Stimulated activated naive B cell treated with anti-CD40 and anti-IgM and Interleukin-4, amounts not matched to agents 10 μg/mL and 1 μg/mL and 100 μg/mL, for 72 hours (primary cell): Measurements from ENCODE around the gene CIAO1.
A peak's percentile ranks its signal among the peaks of the same experiment; 100 is the strongest.
"Not testable (repeated sequence)": the region's sequence is repeated elsewhere in the genome, so short reads cannot be mapped to it uniquely, and the experiment has no call there.

Experiments used
- ATAC-seq, 2 donors: fragments of 150-1000 bp; cut with Tn5 transposase; replicated peaks; 2 replicates each; pipeline ENCODE4 v1.10.0; 2021; ENCODE audit warnings: moderate library complexity in 1 of 2
- DNase-seq: peaks from one replicate; pipeline ENCODE4 v3.0.0; 2021
- H3K27ac Mint-ChIP-seq: one replicate; pipeline ENCODE4 v1.8.0; 2022; ENCODE audit warnings: mild to moderate bottlenecking, mixed read lengths
- H3K27me3 Mint-ChIP-seq, 2 donors: one replicate each; pipeline ENCODE4 v1.8.0; 2022; ENCODE audit warnings: mixed read lengths in 2 of 2
- H3K36me3 Mint-ChIP-seq, 2 donors: one replicate each; pipeline ENCODE4 v1.8.0; 2022; ENCODE audit warnings: mixed read lengths in 2 of 2, mild to moderate bottlenecking in 1 of 2
- H3K4me1 Mint-ChIP-seq, 2 donors: one replicate each; pipeline ENCODE4 v1.8.0; 2022; ENCODE audit warnings: mixed read lengths in 2 of 2, mild to moderate bottlenecking in 1 of 2
- H3K4me3 Mint-ChIP-seq, 2 donors: one replicate each; pipeline ENCODE4 v1.8.0; 2022; ENCODE audit warnings: mild to moderate bottlenecking in 2 of 2, mixed read lengths in 2 of 2, moderate library complexity in 1 of 2
- H3K9me3 Mint-ChIP-seq, 2 donors: one replicate each; pipeline ENCODE4 v1.8.0; 2022; ENCODE audit warnings: mixed read lengths in 2 of 2, mild to moderate bottlenecking in 1 of 2

CIAO1 gene

DNA sequence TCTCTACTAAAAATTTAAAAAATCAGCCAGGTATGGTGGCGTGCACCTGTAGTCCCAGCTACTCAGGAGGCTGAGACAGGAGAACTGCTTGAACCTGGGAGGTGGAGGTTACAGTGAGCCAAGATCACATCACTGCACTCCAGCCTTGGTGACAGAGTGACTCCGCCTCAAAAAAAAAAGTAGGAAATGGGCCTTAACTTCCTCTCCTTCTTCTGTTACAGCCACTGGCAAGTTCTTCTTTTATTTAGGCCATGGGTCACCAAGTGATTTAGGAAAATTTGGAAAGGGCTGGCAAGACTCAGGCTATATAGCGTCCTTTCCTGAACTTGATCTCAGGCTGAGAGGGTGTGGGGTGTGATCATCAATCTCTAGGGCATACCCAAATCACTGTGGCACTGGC, 8.3 kb upstream of the CIAO1 start:
- not testable (repeated sequence) for H3K27me3 Mint-ChIP-seq, DNase-seq, H3K4me3 Mint-ChIP-seq, ATAC-seq, H3K9me3 Mint-ChIP-seq
- peaks cover 41 to 92% of the 10 kb centered on the region in 2 donors for H3K4me1 Mint-ChIP-seq
- H3K36me3 Mint-ChIP-seq: peaks cover 31 to 58% of the 10 kb centered on the region in 2 donors
- peak overlapping the region; percentile 91 for H3K27ac Mint-ChIP-seq

DNA sequence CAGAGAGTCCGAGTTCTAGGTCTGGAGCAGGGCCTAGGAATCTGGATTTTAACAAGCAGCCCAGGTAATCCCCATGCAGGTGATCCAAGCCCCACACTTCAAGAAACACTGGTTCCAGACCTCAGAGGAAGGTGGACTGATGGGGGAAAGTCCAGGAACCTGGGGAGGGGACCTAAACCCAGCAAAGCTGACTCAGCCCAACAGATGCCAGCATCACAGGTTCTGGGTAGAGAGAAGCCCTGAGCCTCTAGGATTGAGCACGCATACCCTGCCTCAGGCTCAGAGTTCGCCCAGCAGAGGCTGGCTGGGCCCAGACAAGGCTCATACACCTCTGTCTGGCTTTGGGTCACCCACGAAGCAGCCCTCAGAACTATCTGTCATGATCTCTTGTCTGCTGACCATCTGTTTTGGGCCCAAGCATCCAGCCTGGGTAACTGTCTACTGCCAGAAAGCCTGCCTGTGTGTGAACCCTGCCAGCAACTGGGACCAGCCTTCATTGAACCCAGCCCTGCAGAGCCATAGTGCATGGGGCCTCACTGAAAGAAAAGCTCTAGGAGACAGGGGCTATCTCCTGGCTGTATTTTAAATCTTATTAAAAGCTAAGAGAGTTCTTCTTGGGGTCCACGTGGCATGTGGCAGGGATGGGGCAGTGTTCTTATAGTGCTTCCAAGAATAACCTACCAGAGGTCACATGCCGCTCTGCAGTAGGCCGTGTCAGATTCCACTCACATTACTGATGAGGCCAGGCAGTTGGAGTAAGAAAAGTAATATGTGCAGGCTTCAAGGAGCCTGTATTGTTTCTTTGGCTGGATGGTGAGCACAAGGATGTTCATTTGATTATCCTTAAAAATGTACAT, 7.6 kb upstream of the CIAO1 start:
- peaks cover 28 to 52% of the 10 kb centered on the region in 2 donors for H3K36me3 Mint-ChIP-seq
- H3K27ac Mint-ChIP-seq: peak overlapping the region; percentile 91
- H3K9me3 Mint-ChIP-seq: no peaks in the 10 kb centered on the region
- DNase-seq: no peak
- H3K4me1 Mint-ChIP-seq: peaks cover 39 to 91% of the 10 kb centered on the region in 2 donors
- H3K27me3 Mint-ChIP-seq: no peaks in the 10 kb centered on the region
- H3K4me3 Mint-ChIP-seq: no peak overlapping the region
- ATAC-seq: no peak

DNA sequence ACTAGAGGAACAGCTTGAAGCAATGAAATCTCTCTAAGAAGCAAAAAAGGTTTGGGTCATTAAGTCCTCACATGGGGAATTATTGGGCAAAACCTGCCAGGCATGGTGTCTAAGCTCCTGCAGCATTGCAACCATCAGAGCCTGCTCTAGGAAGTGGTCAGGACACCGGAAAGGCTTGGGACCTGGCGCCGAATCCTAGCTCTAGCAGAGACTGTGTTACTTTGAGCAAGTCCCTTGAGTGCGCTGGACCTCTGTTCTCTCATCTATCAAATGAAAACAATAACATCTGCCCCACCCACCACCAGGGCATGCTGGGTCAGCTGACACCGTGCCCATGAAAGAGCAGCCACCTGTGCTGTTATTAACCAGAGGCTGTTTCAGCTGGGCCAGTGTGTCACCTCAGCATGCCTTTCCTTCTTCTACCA, 6.5 kb upstream of the CIAO1 start:
- H3K27me3 Mint-ChIP-seq: no peaks in the 10 kb centered on the region
- H3K36me3 Mint-ChIP-seq: peaks cover 24 to 46% of the 10 kb centered on the region in 2 donors
- H3K9me3 Mint-ChIP-seq: no peaks in the 10 kb centered on the region
- ATAC-seq (peak; percentile 16 to 31), DNase-seq (no peak)
- H3K4me1 Mint-ChIP-seq: peaks cover 43 to 91% of the 10 kb centered on the region in 2 donors
- no peak overlapping the region for H3K4me3 Mint-ChIP-seq
- H3K27ac Mint-ChIP-seq: peak overlapping the region; percentile 91

DNA sequence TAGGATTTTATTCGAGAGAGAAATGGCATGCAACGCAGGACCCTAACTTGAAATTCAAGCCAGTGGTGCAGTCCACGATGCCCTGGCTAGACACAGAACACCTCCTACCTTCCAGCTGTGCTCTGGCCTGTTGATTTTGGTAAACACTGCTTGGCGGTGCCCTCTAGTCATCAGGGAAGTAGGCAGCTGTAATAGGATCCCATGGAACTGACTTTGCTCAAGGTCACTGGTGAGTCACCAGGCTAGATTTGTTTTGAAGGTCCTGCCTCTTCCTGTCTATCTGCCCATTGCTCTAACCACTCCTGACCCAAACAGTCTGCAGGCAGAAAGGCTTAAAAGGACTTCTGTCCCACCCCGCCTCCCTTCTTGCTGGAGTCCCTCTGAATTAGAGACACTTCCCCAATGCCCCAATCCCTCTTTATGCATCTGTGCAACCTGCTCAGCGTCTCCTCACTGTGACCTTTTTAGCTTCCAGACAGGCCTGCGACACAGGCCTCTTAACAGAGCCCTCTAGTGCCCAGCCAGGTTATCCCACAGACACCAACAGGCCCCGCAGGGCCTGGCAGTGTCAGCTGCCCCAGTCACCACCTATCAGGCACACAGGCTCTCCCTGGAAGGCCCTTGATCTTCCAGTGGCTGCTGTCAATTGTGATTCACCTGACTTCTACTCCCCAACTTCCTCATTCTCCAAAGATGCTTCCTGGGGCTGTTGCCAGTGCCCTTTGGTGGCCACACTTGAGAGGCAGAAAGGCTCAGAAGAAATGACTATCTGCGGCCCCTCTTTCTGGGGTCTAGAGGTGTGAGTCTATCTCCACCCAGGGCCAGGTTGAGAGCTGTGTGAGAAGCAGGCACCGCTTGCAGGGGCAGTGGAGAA, 5.4 kb upstream of the CIAO1 start:
- peak overlapping the region; percentile 91 for H3K27ac Mint-ChIP-seq
- no peaks in the 10 kb centered on the region for H3K9me3 Mint-ChIP-seq
- peaks cover 19 to 38% of the 10 kb centered on the region in 2 donors for H3K36me3 Mint-ChIP-seq
- DNase-seq (peak; percentile 48), ATAC-seq (peak; percentile 73 to 74)
- H3K27me3 Mint-ChIP-seq: no peaks in the 10 kb centered on the region
- peak overlapping the region; percentile 36 to 52 for H3K4me3 Mint-ChIP-seq
- peaks cover 42 to 85% of the 10 kb centered on the region in 2 donors for H3K4me1 Mint-ChIP-seq

DNA sequence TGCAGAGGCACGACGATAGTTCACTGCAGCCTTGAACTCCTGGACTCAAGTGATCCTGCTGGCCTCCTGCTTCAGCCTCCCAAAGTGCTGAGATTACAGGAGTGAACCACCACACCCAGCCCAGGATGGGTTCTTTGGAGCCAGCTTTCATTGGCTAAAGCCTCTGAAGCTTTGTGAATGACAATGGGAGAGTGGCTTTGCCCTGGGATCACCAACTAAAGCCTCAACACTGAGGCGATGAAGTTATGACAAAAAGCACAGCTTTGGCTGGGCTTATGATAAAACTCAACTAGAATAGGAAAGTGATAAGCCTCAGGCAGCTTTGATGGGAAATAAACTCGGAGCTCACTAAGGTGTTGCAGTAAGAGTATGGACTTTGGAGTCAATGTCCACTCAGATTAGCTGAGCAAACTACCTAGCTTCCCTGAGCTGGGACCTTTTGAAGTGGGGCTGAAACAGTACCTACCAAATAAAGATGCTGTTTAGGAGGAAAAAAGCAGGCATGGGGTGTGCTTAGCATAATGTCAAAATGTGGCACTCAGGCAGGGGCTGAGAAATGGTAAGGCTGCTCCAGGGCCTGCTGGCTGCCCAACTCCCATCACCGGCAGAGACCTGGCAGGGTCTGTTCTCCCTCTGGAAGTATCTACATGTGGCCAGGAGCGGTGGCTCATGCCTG, 4.6 kb upstream of the CIAO1 start:
- H3K27me3 Mint-ChIP-seq: no peaks in the 10 kb centered on the region
- no peak overlapping the region for H3K27ac Mint-ChIP-seq
- no peak for ATAC-seq
- peaks cover 41 to 80% of the 10 kb centered on the region in 2 donors for H3K4me1 Mint-ChIP-seq
- peaks cover 15 to 38% of the 10 kb centered on the region in 2 donors for H3K36me3 Mint-ChIP-seq
- DNase-seq: no peak
- H3K9me3 Mint-ChIP-seq: no peaks in the 10 kb centered on the region
- no peak overlapping the region for H3K4me3 Mint-ChIP-seq

DNA sequence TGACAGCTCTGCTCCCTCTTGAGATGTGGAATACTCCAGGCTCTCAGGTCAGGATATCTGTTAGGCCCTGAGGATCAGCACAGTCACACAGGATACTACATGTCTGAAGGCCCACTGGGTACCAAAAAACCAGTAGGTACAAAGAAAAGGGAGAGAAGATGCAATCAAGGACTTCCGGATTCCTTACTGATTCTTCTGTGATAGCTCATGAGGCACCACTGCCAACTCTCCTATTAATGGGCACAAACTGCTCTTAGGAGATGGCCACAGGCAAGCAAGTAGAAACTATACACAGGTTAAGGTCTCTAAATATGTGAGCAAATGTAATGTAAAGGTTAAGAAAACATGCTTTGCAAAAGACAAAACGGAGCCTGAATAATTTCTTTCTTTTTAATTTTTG, 3.7 kb upstream of the CIAO1 start:
- Mint-ChIP-seq H3K36me3 (peaks cover 14 to 36% of the 10 kb centered on the region in 2 donors), H3K4me1 (peaks cover 38 to 79% of the 10 kb centered on the region in 2 donors), H3K9me3 (no peaks in the 10 kb centered on the region), H3K4me3 (no peak overlapping the region), H3K27me3 (no peaks in the 10 kb centered on the region), H3K27ac (peak overlapping the region; percentile 42)
- ATAC-seq: no peak
- DNase-seq: no peak

DNA sequence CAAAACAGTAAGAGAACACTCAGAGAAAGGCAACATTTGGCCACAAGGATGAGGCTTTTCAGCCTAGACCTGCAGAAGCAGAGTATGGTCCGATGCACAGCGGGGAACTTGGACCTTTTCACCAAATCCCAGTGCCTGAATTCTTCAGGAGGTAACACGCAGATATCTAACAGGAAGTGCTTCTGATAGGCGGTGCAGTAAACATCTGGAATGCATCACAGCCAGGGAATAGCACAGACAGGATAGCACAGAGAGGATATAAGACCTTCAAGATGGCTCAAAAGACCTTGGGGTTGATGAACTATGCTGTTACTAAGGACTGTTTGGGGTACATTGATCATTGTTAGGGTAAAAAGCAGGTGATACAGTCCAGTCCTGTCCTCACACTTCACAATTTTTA, 1.9 kb upstream of the CIAO1 start:
- DNase-seq (no peak), ATAC-seq (no peak)
- peak overlapping the region; percentile 86 for H3K27ac Mint-ChIP-seq
- peaks cover 23 to 45% of the 10 kb centered on the region in 2 donors for H3K36me3 Mint-ChIP-seq
- H3K4me3 Mint-ChIP-seq: peak overlapping the region; percentile 87 to 95
- peaks cover 40 to 73% of the 10 kb centered on the region in 2 donors for H3K4me1 Mint-ChIP-seq
- no peaks in the 10 kb centered on the region for H3K27me3 Mint-ChIP-seq
- no peaks in the 10 kb centered on the region for H3K9me3 Mint-ChIP-seq

DNA sequence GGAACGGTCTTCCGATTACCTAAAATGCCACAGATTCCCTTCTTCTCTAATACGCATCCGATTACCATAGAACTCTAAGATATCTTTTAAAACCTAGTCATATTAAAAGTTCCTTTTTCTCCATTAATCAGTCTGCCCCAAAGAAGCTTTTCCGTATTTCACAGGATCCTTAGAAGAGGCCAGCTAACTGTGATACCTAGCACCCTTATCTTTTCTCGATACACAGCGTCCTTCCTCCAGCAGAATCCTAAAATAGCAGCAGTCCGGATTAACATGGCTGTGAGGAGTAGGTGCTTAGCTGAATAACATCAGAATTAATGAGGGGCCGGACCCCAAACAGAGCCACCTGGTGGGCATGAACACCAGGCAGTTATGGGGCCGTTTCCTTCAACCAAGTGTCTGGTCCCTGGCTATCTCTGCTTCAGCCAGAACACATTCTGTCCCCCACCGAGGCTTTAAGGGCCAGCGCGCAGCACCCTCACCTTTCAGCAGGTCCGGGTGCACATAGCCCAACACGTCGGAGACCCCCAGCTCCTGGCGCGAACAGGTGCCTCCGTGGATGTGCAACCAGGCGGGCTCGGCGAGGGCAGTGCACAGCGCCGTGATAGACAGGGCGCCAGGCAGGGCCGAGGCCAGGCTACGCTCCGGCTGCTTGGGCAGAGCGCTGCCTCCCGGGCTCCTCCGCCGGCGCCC, 1.2 kb upstream of the CIAO1 start:
- Mint-ChIP-seq H3K36me3 (peaks cover 23 to 41% of the 10 kb centered on the region in 2 donors), H3K4me1 (peaks cover 32 to 66% of the 10 kb centered on the region in 2 donors), H3K27me3 (no peaks in the 10 kb centered on the region), H3K4me3 (peak overlapping the region; percentile 87 to 95), H3K27ac (peak overlapping the region; percentile 86), H3K9me3 (no peaks in the 10 kb centered on the region)
- peak; percentile 22 for DNase-seq
- ATAC-seq: peak; percentile 5 to 9

DNA sequence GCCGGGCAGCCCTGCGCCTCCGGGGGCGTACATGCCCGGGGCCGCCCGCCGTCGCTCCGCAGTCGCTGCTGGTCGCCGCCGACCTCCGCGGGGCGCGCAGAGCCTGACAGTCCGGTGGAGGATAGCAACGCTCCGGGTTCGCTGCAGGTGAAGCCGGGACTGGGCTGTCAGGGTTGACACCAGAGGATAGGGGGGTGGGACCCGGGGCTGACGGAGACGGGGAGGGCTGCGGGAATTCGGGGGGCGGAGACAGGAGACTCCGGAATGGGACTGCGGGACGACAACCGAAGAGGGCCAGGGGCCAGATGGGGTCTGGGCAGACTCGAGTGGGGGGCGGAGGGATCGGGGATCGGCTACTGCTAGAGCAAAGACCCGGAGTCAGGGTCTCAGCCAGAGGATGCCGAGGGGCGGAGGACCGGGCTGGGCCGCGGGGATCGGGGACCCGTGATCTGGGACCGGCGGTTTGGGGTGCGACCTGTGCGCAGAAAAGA, 631 bp upstream of the CIAO1 start:
- Mint-ChIP-seq H3K9me3 (no peaks in the 10 kb centered on the region), H3K4me1 (peaks cover 29 to 60% of the 10 kb centered on the region in 2 donors), H3K36me3 (peaks cover 23 to 39% of the 10 kb centered on the region in 2 donors)

DNA sequence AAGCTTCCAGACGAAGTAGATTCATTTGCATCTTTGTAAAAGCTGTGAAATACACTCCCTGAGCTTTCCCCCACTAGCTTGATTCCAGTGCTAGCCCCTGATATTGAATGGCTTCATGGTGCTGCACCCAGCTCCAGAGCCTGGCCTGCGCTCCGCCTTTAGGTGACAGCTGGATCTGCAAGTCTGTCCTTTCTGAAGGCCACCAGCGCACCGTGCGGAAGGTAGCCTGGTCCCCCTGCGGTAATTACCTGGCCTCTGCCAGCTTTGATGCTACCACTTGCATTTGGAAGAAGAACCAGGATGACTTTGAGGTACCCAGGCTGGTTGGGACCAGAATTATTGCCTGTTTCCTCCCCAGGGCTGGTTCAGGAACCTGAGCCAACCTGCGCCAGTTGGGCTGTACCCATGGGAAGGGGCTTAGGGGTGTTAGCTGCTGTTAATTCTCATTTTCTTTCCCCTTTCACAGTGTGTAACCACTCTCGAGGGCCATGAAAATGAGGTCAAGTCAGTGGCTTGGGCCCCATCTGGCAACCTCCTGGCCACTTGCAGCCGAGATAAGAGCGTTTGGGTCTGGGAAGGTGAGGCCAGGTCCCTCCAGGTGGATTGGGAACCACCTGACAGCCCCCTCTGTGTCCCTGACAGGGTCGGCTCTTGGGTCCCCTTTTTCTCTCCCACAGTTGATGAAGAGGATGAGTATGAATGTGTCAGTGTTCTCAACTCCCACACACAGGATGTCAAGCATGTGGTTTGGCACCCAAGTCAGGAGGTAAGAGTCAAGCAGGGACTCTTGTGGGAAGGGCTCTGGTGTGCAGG, 1.3 kb downstream of the CIAO1 start:
- peak overlapping the region; percentile 86 to 95 for H3K4me3 Mint-ChIP-seq
- DNase-seq (peak; percentile 17), ATAC-seq (no peak)
- H3K36me3 Mint-ChIP-seq: peaks cover 28 to 46% of the 10 kb centered on the region in 2 donors
- no peaks in the 10 kb centered on the region for H3K9me3 Mint-ChIP-seq
- H3K4me1 Mint-ChIP-seq: peaks cover 23 to 45% of the 10 kb centered on the region in 2 donors
- no peaks in the 10 kb centered on the region for H3K27me3 Mint-ChIP-seq
- H3K27ac Mint-ChIP-seq: peak overlapping the region; percentile 82

More for the DNA sequence above, 631 bp upstream of the CIAO1 start:
- Mint-ChIP-seq H3K4me3 (peak overlapping the region; percentile 95 to 100), H3K27ac (peak overlapping the region; percentile 98), H3K27me3 (no peaks in the 10 kb centered on the region)
- ATAC-seq (peak; percentile 18 to 19), DNase-seq (no peak)

DNA sequence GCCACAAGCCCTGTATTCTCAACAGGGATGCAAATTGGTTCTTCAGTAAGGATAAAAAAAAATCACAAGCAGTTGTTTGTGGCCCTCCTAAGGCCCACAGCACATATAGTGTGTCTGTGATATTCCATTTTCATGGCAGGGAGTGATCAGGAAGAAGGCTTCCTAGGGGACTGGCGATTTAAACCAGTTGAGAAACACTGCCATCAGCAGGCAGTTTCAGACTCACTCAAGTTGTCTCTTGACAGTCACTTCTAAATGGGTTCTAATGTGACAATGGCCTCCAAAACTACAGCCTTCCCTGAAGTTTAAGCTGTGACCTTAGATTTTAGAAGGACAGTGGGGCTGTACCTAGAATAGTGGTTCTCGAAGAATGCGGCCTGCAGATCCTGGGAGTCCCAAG, 6.0 kb downstream of the CIAO1 start:
- H3K4me3 Mint-ChIP-seq: no peak overlapping the region
- H3K27me3 Mint-ChIP-seq: no peaks in the 10 kb centered on the region
- H3K27ac Mint-ChIP-seq: no peak overlapping the region
- peaks cover 26 to 58% of the 10 kb centered on the region in 2 donors for H3K36me3 Mint-ChIP-seq
- no peaks in the 10 kb centered on the region for H3K9me3 Mint-ChIP-seq
- peaks cover 8 to 21% of the 10 kb centered on the region in 2 donors for H3K4me1 Mint-ChIP-seq
- ATAC-seq (no peak), DNase-seq (no peak)

DNA sequence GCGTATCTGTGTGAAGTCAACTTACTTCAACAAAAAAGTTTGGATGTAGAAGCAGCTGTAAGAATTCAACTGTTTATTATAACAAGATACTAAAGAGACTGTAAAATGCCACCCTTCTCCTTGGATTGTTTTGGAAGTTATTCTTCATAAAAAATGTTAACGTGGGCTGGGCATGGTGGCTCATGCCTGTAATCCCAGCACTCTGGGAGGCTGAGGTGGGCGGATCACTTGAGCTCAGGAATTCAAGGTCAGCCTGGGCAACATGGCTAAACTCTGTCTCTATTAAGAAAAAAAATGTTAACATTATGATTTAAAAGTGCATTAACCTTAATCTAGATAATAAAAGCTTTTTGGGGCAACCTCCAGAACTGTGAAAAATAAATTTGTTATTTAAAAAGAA, 7.7 kb downstream of the CIAO1 start:
- H3K4me3 Mint-ChIP-seq: no peak overlapping the region
- no peaks in the 10 kb centered on the region for H3K27me3 Mint-ChIP-seq
- no peaks in the 10 kb centered on the region for H3K9me3 Mint-ChIP-seq
- ATAC-seq (no peak), DNase-seq (no peak)
- peaks cover 1 to 7% of the 10 kb centered on the region in 2 donors for H3K4me1 Mint-ChIP-seq
- H3K27ac Mint-ChIP-seq: no peak overlapping the region
- peaks cover 33 to 62% of the 10 kb centered on the region in 2 donors for H3K36me3 Mint-ChIP-seq
